Endometrial microvascular endothelial cells (primary cell): ENCODE results near the gene GPATCH2. TPM values are rescaled to one million over a fixed set of nuclear protein-coding genes. Genes with fewer than 3 reads are reported as not detected.
"Not testable (repeated sequence)": the region's sequence is repeated elsewhere in the genome, so short reads cannot be mapped to it uniquely, and the experiment has no call there.

Source experiments
- in situ Hi-C: cut with HindIII; loops from 2 replicates; pipeline ENCODE4 v1.10.0; 2017; ENCODE audit warnings: low sequenced_read_pairs, low pct_unique_long_range_greater_than_20kb; ENCODE audit errors: inconsistent ontology term
- total RNA-seq: library from RNA; depleted of rRNA; stranded (reverse); fragments of >200 nt; gene quantifications from one replicate; pipeline ENCODE4 v1.2.3, GENCODE V29; 2015; ENCODE audit errors: inconsistent ontology term

Gene GPATCH2
- total RNA-seq, 1 donor from 2014 or later, result 3.6 TPM

DNA sequence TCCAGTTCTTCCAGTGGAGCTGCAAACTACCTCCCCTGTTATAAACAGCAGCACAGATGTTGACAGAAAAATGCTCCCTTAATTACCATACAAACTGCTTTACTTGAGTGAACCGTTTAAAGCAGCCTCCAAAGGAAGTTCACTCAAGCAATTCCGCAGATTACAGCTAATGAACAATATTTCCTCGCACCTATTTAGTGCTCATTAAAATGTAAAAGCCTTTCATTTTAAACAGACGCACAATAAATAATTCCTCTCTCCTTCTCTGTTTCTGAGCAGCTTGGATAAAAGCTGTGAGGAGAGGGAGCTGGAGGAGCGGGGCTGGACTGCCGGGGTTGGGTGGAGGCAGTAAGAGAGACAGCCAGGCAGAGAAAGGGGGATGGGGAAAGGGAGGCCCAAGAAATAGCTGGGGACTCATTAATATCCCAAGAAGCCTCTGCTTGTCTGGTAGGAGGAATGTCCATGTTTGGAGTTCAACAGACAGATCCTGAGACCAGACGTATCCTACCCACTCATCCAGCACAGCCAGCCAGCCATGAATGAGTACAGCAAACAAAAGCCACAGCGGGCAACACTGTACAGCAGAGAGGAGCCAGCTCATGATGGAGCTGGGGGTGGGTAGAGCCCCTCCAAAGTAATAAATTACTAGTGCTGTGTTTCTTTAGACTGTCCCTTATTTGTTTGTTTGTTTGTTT, 227.7 kb downstream of the GPATCH2 start:
- in situ Hi-C loops, result no loop called here

DNA sequence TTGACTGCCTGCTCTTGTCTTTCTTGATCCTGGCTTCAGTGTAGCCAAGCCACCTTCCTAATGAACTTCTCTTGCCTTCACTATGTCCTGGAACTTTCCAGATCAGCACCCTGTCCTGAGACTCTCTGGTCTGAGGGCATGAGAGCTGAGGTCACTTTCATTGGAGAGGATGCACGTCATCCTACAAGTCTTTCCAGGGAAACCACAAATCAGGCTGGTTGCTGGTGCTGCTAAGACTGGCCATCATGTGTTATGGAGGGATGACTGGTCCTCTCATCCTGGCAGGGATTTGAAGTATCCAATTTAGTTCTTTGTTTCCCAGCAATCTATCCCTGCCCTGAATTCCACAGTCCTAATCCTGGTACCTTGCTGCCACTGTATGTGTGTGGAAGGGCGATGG, 228.6 kb downstream of the GPATCH2 start:
- in situ Hi-C loops, result no loop called here

- in situ Hi-C loops, result no loop called here
Observed at GRCh38 chr1:217393896-217394295, 237.0 kb downstream of the GPATCH2 start.

DNA sequence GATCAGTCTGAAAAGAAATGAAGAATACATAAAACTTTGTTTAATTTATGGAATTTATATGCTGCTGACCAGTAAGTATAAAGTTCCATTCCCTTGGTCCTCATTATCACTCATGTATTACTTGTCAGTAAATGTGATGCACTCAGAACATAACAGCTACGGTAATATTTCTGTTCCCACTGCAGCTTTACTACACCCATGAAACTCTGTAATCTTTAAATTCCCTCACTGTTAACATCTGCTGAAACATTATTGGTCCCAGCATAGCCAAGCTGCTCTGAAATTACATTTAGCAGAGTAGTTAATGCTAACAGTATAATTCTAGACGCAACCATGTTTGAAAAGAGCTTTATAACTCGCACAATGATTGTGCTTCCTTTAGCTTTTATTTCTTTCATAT, 238.4 kb downstream of the GPATCH2 start:
- in situ Hi-C loops, result no loop called here

GRCh38 chr1:217389895-217390294, 241.0 kb downstream of the GPATCH2 start:
- in situ Hi-C loops, result no loop called here

- in situ Hi-C loops, result no loop called here
Observed at GRCh38 chr1:217388522-217389065, 242.3 kb downstream of the GPATCH2 start.

DNA sequence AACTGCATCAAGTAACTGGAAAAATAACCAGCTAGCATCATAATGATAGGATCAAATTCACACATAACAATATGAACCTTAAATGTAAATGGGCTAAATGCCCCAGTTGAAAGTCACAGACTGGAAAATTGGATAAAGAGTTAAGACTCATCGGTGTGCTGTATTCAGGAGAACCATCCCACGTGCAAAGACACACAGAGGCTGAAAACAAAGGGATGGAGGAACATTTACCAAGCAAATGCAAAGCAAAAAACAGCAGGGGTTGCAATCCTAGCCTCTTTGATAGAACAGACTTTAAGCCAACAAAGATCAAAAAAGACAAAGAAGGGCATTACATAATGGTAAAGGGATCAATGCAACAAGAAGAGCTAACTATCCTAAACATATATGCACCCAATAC, 249.1 kb downstream of the GPATCH2 start:
- in situ Hi-C loops, result not testable (repeated sequence)

DNA sequence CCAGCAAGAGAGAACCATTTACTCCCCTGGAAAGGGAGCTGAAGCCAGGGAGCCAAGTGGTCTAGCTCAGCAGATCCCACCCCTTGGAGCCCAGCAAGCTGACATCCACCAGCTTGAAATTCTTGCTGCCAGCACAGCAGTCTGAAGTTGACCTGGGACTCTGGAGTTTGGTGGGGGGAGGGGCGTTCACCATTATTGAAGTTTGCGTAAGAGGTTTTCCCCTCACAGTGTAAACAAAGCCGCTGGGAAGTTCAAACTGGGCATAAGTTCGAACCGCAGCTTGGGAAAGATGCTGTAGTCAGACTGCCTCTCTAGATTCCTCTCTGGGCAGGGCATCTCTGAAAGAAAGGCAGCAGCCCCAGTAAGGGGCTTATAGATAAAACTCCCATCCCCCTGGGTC, 251.1 kb downstream of the GPATCH2 start:
- in situ Hi-C loops, result not testable (repeated sequence)

- in situ Hi-C loops, result no loop called here
Observed at GRCh38 chr1:217379336-217379735, 251.6 kb downstream of the GPATCH2 start.

Other genes starting within 250 kb of the GPATCH2 start
- not detected for gene SPATA17, start 254 bp upstream of the GPATCH2 start, total RNA-seq